Aorta (tissue), 5 donors: ENCODE data around the gene SNTA1. TPM values are rescaled to one million over a fixed set of nuclear protein-coding genes. Genes with fewer than 3 reads are reported as not detected.
"Not testable (repeated sequence)": the region's sequence is repeated elsewhere in the genome, so short reads cannot be mapped to it uniquely, and the experiment has no call there.

Experiments used
- ATAC-seq: fragments of 200-7000 bp; cut with Tn5 transposase; one replicate; pipeline ENCODE4 v1.9.1; 2022; ENCODE audit warnings: moderate library complexity; ENCODE audit not compliant: low FRiP score
- DNase-seq, 2 donors: peaks; one replicate each; pipeline ENCODE4 v3.0.0-alpha.2; 2020
- H3K27ac ChIP-seq, 2 donors: one replicate each; pipeline ENCODE4 v1.5.1; 2013; ENCODE audit warnings: low read length in 2 of 2, mild to moderate bottlenecking in 2 of 2, moderate library complexity in 2 of 2, control low read depth in 1 of 2, inconsistent platforms in 1 of 2, low read depth in 1 of 2
- H3K27me3 ChIP-seq, 2 donors: one replicate each; pipeline ENCODE4 v1.6.1; 2013; ENCODE audit warnings: control low read depth in 1 of 2, low read length in 1 of 2, mild to moderate bottlenecking in 1 of 2, moderate library complexity in 1 of 2; ENCODE audit not compliant: insufficient read depth in 2 of 2, control insufficient read depth in 1 of 2
- H3K36me3 ChIP-seq, 2 donors: one replicate each; pipeline ENCODE4 v1.6.1; 2013; ENCODE audit warnings: control low read depth in 1 of 2, low read length in 1 of 2, mild to moderate bottlenecking in 1 of 2; ENCODE audit not compliant: insufficient read depth in 2 of 2, control insufficient read depth in 1 of 2
- H3K4me1 ChIP-seq, 2 donors: one replicate each; pipeline ENCODE4 v1.6.1; 2013; ENCODE audit warnings: low read length in 2 of 2, control low read depth in 1 of 2, mild to moderate bottlenecking in 1 of 2, moderate library complexity in 1 of 2; ENCODE audit not compliant: insufficient read depth in 2 of 2, control insufficient read depth in 1 of 2
- H3K4me3 ChIP-seq, 2 donors: one replicate each; pipeline ENCODE4 v1.5.1; 2013; ENCODE audit warnings: low read length in 2 of 2, control low read depth in 1 of 2, mild to moderate bottlenecking in 1 of 2
- H3K9me3 ChIP-seq: one replicate; pipeline ENCODE4 v1.6.1; 2013; ENCODE audit warnings: mild to moderate bottlenecking, low read length; ENCODE audit not compliant: control insufficient read depth
- WGBS, 2 donors: extraction: QIAGEN DNeasy Blood & Tissue Kit; methylation state at CpG; one replicate each; pipeline ENCODE4 v1.1.7; 2013; 5-methylcytosine and 5-hydroxymethylcytosine counted together
- intact Hi-C, 2 donors: fragments of 100-400 bp; cut with DNase I; formaldehyde crosslinking; loops; one replicate each; pipeline versions ENCODE4 v1.14.2 to v1.15.0; 2022
- long read RNA-seq, 2 donors: library from polyadenylated mRNA; unstranded; transcript quantifications; one replicate each; pipeline ENCODE4 v2.0.0, GENCODE V29; 2020 to 2021
- polyA plus RNA-seq, 2 donors: library from polyadenylated mRNA; stranded (reverse); fragments of 200-250 nt; gene quantifications; one replicate each; pipeline ENCODE4 v1.2.3, GENCODE V29; 2013
- total RNA-seq, 2 donors: library from RNA; stranded (reverse); fragmentation: NEBNext Ultra II Directional; extraction: Animal tissue kit (Norgen Biotek cat#: 25700); gene quantifications; one replicate each; pipeline ENCODE4 v1.2.1, GENCODE V29; 2021
- donor health status: healthy with polysubstance abuse.
- donor health status: Bipolar disorder and iron deficiency.
- donor health status: DM: no; HTN: no; CAD: no.
- donor health status: DM: no; HTN: no; CAD: no.
- donor health status: DM: yes; HTN: yes; CAD: no.

The SNTA1 gene
- total RNA-seq (10 to 100 TPM; 37.5 to 43.2 TPM), polyA plus RNA-seq (10 to 100 TPM; 46.3 to 61.4 TPM)
- long read RNA-seq, donor 1, transcript SNTA1-201 (8 exons, 2,342 nt): major isoform, 5 of 62 reads
- long read RNA-seq, donor 1, partial matches to known transcripts: 51 of 62 reads
- long read RNA-seq, donor 1, other reads (novel, unspliced or antisense): 6 of 62 reads
- long read RNA-seq, donor 2, transcript SNTA1-201 (8 exons, 2,342 nt): major isoform, 30 of 47 reads
- long read RNA-seq, donor 2, partial matches to known transcripts: 9 of 47 reads
- long read RNA-seq, donor 2, other reads (novel, unspliced or antisense): 8 of 47 reads

- no peaks in the 10 kb centered on the region for H3K36me3 ChIP-seq
- no peaks in the 10 kb centered on the region for H3K27me3 ChIP-seq
- H3K9me3 ChIP-seq: no peaks in the 10 kb centered on the region
- H3K27ac ChIP-seq: peak within 1 kb of the TSS; percentile 46 to 73
- intact Hi-C loops: loop anchor here (2.0 to 10.0 kb wide), 4 partner anchors 25 to 291 kb away; partner anchors contain the start of gene ZNF341 (in 1 of the 2)
- DNase-seq (peak; percentile 96 to 97), ATAC-seq (peak; percentile 95)
- 0 to 1% methylated on average over 56 to 75 of the region's 75 CpGs for WGBS, 2 donors
- H3K4me1 ChIP-seq: peaks cover 0 to 2% of the 10 kb centered on the region in 2 donors
- peak within 1 kb of the TSS; percentile 54 to 84 for H3K4me3 ChIP-seq
These were observed at the start of gene SNTA1 for GRCh38 chr20:33443512-33444239. SNTA1 (minus strand) TSS chr20:33443763; CDS start chr20:33443620, 143 bp downstream.

DNA sequence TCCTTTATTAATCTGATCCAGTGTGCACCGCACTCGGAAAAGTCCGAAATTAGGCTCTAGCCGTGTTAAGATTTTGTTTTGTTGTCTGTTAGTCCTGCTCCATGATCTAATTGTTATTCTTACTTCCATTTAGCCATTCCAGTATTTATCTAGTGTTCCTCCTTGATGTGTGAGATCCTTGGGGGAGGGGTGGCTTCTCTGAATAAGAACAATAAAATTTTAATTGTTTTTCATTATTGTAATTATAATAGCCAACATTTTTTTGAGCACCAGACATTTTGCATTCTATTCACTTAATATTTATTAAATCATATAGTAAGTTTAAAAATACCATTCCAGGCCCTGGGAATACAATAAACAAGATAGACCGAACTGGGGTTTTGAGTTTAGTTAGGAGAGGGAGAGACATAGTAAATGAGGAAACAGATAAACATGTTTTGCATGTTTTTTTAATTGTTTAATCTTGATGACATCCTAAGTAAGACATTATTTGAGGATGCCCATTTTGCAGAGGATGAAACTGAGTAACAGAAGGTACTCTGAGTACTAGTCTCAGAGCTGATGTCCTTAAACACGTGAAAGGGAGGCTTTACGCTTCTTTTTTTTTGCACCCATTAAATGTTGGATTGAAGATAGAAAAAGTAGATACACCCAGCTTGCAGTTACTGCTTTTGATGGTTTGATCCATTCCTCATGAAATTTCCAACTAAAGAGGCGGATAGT lies 47.5 kb upstream of the SNTA1 start:
- no peak for DNase-seq
- Histone ChIP-seq H3K27ac (no peak overlapping the region), H3K9me3 (no peaks in the 10 kb centered on the region), H3K36me3 (no peaks in the 10 kb centered on the region), H3K27me3 (no peaks in the 10 kb centered on the region), H3K4me3 (peak overlapping the region; percentile 76 to 93), H3K4me1 (peaks cover 0 to 3% of the 10 kb centered on the region in 2 donors)
- no peak for ATAC-seq
- WGBS, 2 donors: 33 to 42% methylated on average over 8 of the region's 8 CpGs
- intact Hi-C loops: loop anchor here in 1 of 2 donors (10.0 kb wide), 1 partner anchor 54 kb away; no protein-coding TSS in a partner anchor

DNA sequence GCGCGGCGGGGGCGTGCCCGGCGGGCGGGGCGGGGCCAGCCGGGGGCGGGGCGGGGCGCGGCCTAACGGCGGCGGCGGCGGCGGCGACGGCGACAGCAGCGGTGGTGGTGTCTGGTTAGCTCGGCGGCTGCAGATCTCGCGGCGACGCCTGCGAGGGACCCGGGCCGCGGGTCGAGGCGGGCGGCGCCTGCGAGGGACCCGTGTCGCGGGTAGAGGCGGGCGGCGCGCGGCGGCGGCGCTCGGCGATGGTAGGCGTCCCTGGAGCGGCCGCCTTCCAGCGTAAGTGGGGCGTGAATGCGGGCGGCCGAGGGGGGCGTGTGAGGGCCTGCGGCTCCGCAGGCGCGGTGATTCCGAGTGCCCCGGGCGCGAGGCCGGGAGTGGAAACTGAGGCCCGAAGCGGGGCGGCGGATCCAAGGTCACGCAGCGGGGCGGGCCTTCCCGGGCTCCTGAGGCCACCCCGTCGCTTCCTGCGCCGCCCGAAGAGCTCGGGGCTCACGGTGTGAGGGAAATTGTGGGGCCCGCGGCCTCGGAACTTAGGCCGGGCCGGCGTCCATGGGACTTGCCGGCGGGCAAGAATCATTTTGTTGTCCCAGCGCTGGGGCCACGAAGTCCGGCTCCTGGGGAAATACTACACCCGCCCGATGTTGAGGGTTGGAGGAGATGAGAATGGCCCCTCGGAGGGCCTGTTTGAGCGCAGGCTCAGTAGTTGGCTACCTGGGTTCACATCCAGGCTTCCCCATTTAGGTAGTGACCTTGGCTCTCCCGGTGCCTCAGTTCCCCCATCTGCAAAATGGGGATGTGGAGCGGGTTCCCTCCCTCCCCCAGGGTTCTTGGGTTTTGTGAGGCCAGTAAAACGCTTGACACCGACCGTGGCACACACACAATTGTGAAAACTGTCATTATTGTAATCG lies 46.7 kb upstream of the SNTA1 start, which contains the start of gene CBFA2T2:
Gene CBFA2T2 (plus strand): TSS at position 74 of the 911 bp plus-strand sequence. CDS start 172 bp downstream, at position 246.
- Histone ChIP-seq H3K27ac (peak within 1 kb of the TSS; percentile 23 to 85), H3K36me3 (no peaks in the 10 kb centered on the region), H3K9me3 (no peaks in the 10 kb centered on the region), H3K4me1 (peaks cover 0 to 3% of the 10 kb centered on the region in 2 donors), H3K27me3 (no peaks in the 10 kb centered on the region), H3K4me3 (peak within 1 kb of the TSS; percentile 76 to 93)
- DNase-seq (peak; percentile 80 to 90), ATAC-seq (peak; percentile 62)
- WGBS, 2 donors: 0% methylated on average over 66 to 105 of the region's 105 CpGs
- intact Hi-C loops: loop anchor here in 1 of 2 donors (10.0 kb wide), 1 partner anchor 55 kb away; no protein-coding TSS in a partner anchor

DNA sequence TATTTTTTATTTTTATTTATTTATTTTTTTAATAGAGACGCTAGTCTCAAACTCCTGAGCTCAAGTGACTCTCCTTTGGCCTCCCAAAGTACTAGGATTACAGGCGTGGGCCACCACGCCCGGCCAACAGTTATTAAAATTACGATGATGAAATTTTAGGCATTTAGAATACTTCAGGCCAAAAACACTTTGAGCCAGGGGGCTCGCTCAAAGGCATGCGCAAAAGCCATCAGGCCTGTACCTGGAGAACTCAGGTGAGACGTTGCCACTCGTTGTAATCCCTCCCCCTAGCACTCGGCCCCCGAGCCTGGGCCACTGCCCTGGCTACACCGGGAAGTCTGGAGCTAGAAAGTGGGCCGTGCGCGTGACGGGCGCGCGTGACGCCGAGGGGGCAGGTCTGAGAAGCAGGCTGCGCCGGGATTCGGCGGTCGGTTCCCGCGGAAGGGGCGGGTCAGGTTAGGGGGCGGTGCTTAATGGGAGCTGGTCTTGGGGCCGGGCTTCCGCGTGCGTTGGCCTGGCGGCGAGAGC lies 46.0 kb upstream of the SNTA1 start:
- Histone ChIP-seq H3K27ac (peak overlapping the region in 1 of 2 donors; percentile 75), H3K36me3 (no peaks in the 10 kb centered on the region), H3K4me1 (peaks cover 0 to 3% of the 10 kb centered on the region in 2 donors), H3K27me3 (no peaks in the 10 kb centered on the region), H3K4me3 (peak overlapping the region in 1 of 2 donors; percentile 76), H3K9me3 (no peaks in the 10 kb centered on the region)
- intact Hi-C loops: loop anchor here (5.0 to 10.0 kb wide), 2 partner anchors 47 to 55 kb away; partner anchors contain the start of gene SNTA1 (in 1 of the 2)
- WGBS, 2 donors: 2 to 3% methylated on average over 33 to 36 of the region's 36 CpGs
- peak; percentile 99 for ATAC-seq
- DNase-seq: peak; percentile 100

DNA sequence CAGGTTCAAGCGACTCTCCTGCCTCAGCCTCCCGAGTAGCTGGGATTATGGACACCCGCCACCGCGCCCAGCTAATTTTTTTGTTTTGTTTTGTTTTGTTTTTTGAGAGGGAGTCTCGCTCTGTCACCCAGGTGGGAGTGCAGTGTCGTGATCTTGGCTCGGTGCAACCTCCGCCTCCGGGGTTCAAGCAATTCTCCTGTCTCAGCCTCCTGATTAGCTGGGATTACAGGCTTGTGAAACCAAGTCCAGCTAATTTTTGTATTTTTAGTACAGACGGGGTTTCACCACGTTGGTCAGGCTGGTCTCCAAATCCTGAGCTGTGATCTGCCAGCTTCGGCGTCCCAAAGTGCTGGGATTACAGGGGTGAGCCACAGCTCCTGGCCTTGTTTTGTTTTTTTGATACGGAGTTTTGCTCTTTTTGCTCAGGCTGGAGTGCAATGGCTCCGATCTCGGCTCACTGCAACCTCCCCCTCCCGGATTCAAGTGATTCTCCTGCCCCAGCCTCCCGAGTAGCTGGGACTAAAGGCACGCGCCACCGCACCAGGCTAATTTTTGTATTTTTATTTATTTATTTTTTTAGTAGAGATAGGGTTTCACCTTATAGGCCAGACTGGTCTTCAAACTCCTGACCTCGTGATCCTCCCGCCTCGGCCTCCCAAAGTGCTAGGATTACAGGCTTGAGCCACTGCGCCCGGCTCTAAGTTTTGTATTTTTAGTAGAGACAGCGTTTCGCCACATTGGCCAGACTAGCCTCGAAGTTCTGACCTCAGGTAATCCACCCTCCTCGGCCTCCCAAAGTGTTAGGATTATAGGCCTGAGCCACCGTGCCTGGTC lies 45.3 kb upstream of the SNTA1 start:
- H3K9me3 ChIP-seq, H3K4me1 ChIP-seq, H3K27ac ChIP-seq, H3K27me3 ChIP-seq, H3K36me3 ChIP-seq, H3K4me3 ChIP-seq, ATAC-seq: not testable (repeated sequence)
- intact Hi-C loops: loop anchor here in 1 of 2 donors (5.0 kb wide), 1 partner anchor 47 kb away; the partner anchor contains the start of gene SNTA1
- DNase-seq: peak in 1 of 2 donors; percentile 60
- 85 to 86% methylated on average over 32 of the region's 32 CpGs for WGBS, 2 donors

DNA sequence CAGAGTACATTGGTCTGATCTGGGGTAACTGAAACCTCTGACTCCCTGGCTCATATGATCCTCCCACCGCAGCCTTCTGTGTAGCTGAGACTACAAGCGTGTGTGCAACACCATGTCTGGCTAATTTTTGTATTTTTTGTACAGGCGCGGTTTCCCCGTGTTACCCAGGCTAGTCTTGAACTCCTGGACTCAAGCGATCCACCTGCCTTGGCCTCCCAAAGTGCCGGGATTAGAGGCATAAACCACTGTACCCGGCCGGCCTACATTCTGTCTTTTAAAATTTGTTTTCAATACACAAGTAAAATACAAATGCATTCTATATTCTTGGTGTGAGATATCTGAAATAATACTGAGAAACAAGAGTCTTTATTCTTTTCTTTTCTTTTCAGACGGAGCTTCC lies 44.6 kb upstream of the SNTA1 start:
- Histone ChIP-seq H3K36me3 (no peaks in the 10 kb centered on the region), H3K4me3 (no peak overlapping the region), H3K4me1 (peaks cover 0 to 3% of the 10 kb centered on the region in 2 donors), H3K27me3 (no peaks in the 10 kb centered on the region), H3K9me3 (no peaks in the 10 kb centered on the region), H3K27ac (no peak overlapping the region)
- DNase-seq (peak in 1 of 2 donors; percentile 31), ATAC-seq (no peak)
- WGBS, 2 donors: 93 to 94% methylated on average over 10 of the region's 10 CpGs
- intact Hi-C loops: loop anchor here in 1 of 2 donors (5.0 kb wide), 1 partner anchor 46 kb away; the partner anchor contains the start of gene SNTA1

DNA sequence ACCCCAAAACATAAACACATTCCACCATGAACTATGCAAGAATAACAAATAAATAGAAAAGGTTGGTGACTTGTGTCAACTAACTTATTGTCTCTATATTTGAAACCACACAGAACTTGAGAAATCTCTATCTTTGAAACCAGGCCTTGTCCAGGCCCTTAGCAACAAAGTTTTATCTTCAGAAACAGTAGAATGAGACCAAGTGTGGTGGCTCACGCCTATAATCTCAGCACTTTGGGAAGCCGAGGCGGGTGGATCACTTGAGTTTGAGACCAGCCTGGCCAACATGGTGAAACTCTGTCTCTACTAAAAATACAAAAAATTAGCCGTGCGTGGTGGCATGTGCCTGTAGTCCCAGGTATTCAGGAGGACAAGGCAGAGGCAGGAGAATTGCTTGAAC lies 39.6 kb upstream of the SNTA1 start:
- H3K36me3 ChIP-seq, ATAC-seq, intact Hi-C loops, H3K27me3 ChIP-seq, H3K4me1 ChIP-seq, H3K27ac ChIP-seq, H3K9me3 ChIP-seq, DNase-seq, H3K4me3 ChIP-seq: not testable (repeated sequence)
- 94% methylated on average over 5 of the region's 5 CpGs for WGBS, 2 donors
